ENCODE data around the gene VTA1. TPM values are rescaled to one million over a fixed set of nuclear protein-coding genes. Genes with fewer than 3 reads are reported as not detected.
A peak's percentile ranks its signal among the peaks of the same experiment; 100 is the strongest.

Gene VTA1
- polyA plus RNA-seq, 1 of the 3 experiments (the other 2 are of a cell fraction): 60.1 TPM

- Histone ChIP-seq H3K27me3 (ENCODE audit: insufficient read depth) (no peaks in the 10 kb centered on the region; the same call in 1 of the 2 replicates), H2AFZ (ENCODE audit: low read depth) (0 out of 2 replicates have a peak overlapping the region, but pooled peaks have one; percentile 33), H3K9ac (no peak overlapping the region), H3K4me2 (no peak overlapping the region), H3F3A (replicated peaks; ENCODE audit: insufficient read depth) (no peaks in the 10 kb centered on the region), H3K79me2 (ENCODE audit: insufficient read depth) (no peaks in the 10 kb centered on the region), H3K4me1 (ENCODE audit: control insufficient read depth in 1 of 2, insufficient read depth in 2 of 2, low read depth in 1 of 2, low read length in 1 of 2) (no peaks in the 10 kb centered on the region), H3K36me3 (replicated peaks in 1 of 2; ENCODE audit: control insufficient read depth in 1 of 2, insufficient read depth in 2 of 2, low read length in 1 of 2) (no peaks in the 10 kb centered on the region), H3K9me2 (no peaks in the 10 kb centered on the region), H3K27ac (ENCODE audit: low read depth in 2 of 2, low read length in 1 of 2) (no peak overlapping the region), H3K4me3 (ENCODE audit: low read depth in 2 of 2, low read length in 1 of 2) (no peak overlapping the region), H4K20me1 (ENCODE audit: insufficient read depth) (no peaks in the 10 kb centered on the region), H3K9me3 (no peaks in the 10 kb centered on the region)
- WGBS (ENCODE audit: low lambda C conversion rate): 8% methylated on average over 1 of the region's 2 CpGs
- no peak for DNase-seq
- CTCF ChIA-PET: no interaction called here
- POLR2A ChIA-PET: no interaction called here
- TF ChIP-seq TAF1 (IDR thresholded peaks at IDR 0.05; ENCODE audit: borderline replicate concordance, low read depth, low read length) (no peak), CTCF (IDR thresholded peaks at IDR 0.05) (no peak), USF2 (IDR thresholded peaks at IDR 0.05; ENCODE audit: borderline replicate concordance, low read depth, low read length) (no peak), JUND (IDR thresholded peaks at IDR 0.05) (no peak)
These were observed 28.1 kb upstream of the VTA1 start for GRCh38 chr6:142118925-142119324.

GRCh38 chr6:142121342-142121741, 25.7 kb upstream of the VTA1 start:
- no peak for DNase-seq
- no peak overlapping the region for H3K4me3 ChIP-seq (ENCODE audit: low read depth in 2 of 2, low read length in 1 of 2)
- H4K20me1 ChIP-seq (ENCODE audit: insufficient read depth): no peaks in the 10 kb centered on the region
- WGBS (ENCODE audit: low lambda C conversion rate): 10% methylated on average over 3 of the region's 3 CpGs
- no peak overlapping the region for H3K27ac ChIP-seq (ENCODE audit: low read depth in 2 of 2, low read length in 1 of 2)
- H3K9ac ChIP-seq: no peak overlapping the region
- H3F3A ChIP-seq (replicated peaks; ENCODE audit: insufficient read depth): no peaks in the 10 kb centered on the region
- no peaks in the 10 kb centered on the region for H3K9me3 ChIP-seq
- H3K36me3 ChIP-seq (replicated peaks in 1 of 2; ENCODE audit: control insufficient read depth in 1 of 2, insufficient read depth in 2 of 2, low read length in 1 of 2): no peaks in the 10 kb centered on the region
- H2AFZ ChIP-seq (ENCODE audit: low read depth): no peak overlapping the region
- H3K4me2 ChIP-seq: no peak overlapping the region
- H3K79me2 ChIP-seq (ENCODE audit: insufficient read depth): no peaks in the 10 kb centered on the region
- ChIA-PET POLR2A (no interaction called here), CTCF (interaction anchor here (4.0 kb wide), 1 partner anchor 9 kb away, joined by 18 read pairs; no protein-coding TSS in a partner anchor)
- no peaks in the 10 kb centered on the region for H3K4me1 ChIP-seq (ENCODE audit: control insufficient read depth in 1 of 2, insufficient read depth in 2 of 2, low read depth in 1 of 2, low read length in 1 of 2)
- no peaks in the 10 kb centered on the region for H3K9me2 ChIP-seq
- no peaks in the 10 kb centered on the region; the same call in 1 of the 2 replicates for H3K27me3 ChIP-seq (ENCODE audit: insufficient read depth)
- no peak for TF ChIP-seq ZBTB33 (IDR thresholded peaks at IDR 0.05; ENCODE audit: borderline replicate concordance, low read depth)
- TF ChIP-seq TCF12 (IDR thresholded peaks at IDR 0.05): no peak
- TF ChIP-seq POLR2AphosphoS5 (IDR thresholded peaks at IDR 0.05; ENCODE audit: low read depth, low read length): no peak
- TF ChIP-seq FOSL2 (IDR thresholded peaks at IDR 0.05; ENCODE audit: borderline replicate concordance, low read depth): no peak
- TF ChIP-seq NRF1 (IDR thresholded peaks at IDR 0.05; ENCODE audit: low read depth, low read length): no peak
- TF ChIP-seq IRF3 (IDR thresholded peaks at IDR 0.05; ENCODE audit: low read depth, low read length): no peak
- TF ChIP-seq SMC3 (IDR thresholded peaks at IDR 0.05; ENCODE audit: low read depth, low read length): no peak
- TF ChIP-seq CTCF (IDR thresholded peaks at IDR 0.05): no peak
- TF ChIP-seq FOXM1 (IDR thresholded peaks at IDR 0.05; ENCODE audit: low read depth): no peak
- TF ChIP-seq YY1 (IDR thresholded peaks at IDR 0.05; ENCODE audit: low read depth): no peak
- no peak for TF ChIP-seq RXRA (IDR thresholded peaks at IDR 0.05; ENCODE audit: borderline replicate concordance, low read depth)
- no peak for TF ChIP-seq FOXJ3 (CRISPR knock-in tag; IDR thresholded peaks at IDR 0.05)
- TF ChIP-seq EZH2phosphoT487 (IDR thresholded peaks at IDR 0.05; ENCODE audit: borderline replicate concordance, low read depth): no peak
- no peak for TF ChIP-seq EP300 (IDR thresholded peaks at IDR 0.05; ENCODE audit: borderline replicate concordance in 1 of 2, low read depth in 1 of 2, low read length in 1 of 2)
- no peak for TF ChIP-seq TAF1 (IDR thresholded peaks at IDR 0.05; ENCODE audit: borderline replicate concordance, low read depth, low read length)
- TF ChIP-seq USF1 (IDR thresholded peaks at IDR 0.05; ENCODE audit: borderline replicate concordance, low read depth): no peak
- TF ChIP-seq NFIC (IDR thresholded peaks at IDR 0.05; ENCODE audit: borderline replicate concordance): no peak
